RWPE2 (cell line): ENCODE results near the gene CACNA2D1.

ENCODE experiments used
- ATAC-seq: fragments of 200-7000 bp; cut with Tn5 transposase; 3 replicates; pipeline ENCODE4 v1.9.1; 2021; ENCODE audit warnings: low read depth
- DNase-seq: peaks from one replicate; pipeline ENCODE4 v3.0.0-alpha.2; 2020; ENCODE audit warnings: low spot score
- H3K27ac ChIP-seq: fragments of 450-650 bp; 2 replicates; pipeline ENCODE4 v1.5.1; 2017; ENCODE audit warnings: mild to moderate bottlenecking; ENCODE audit not compliant: poor library complexity, severe bottlenecking
- H3K27me3 ChIP-seq: fragments of 250-450 bp; sonication (Bioruptor Pico); 2 replicates; pipeline ENCODE4 v1.5.1; 2021; ENCODE audit warnings: mild to moderate bottlenecking, moderate library complexity; ENCODE audit not compliant: insufficient read depth, poor library complexity, severe bottlenecking
- H3K36me3 ChIP-seq: fragments of 250-450 bp; sonication (Bioruptor Pico); 2 replicates; pipeline ENCODE4 v1.5.1; 2020; ENCODE audit warnings: low read depth, mild to moderate bottlenecking, moderate library complexity
- H3K4me1 ChIP-seq: fragments of 250-450 bp; sonication (Bioruptor Pico); 2 replicates; pipeline ENCODE4 v1.5.1; 2021; ENCODE audit warnings: mild to moderate bottlenecking, moderate library complexity; ENCODE audit not compliant: insufficient read depth, poor library complexity, severe bottlenecking
- H3K4me3 ChIP-seq: fragments of 250-450 bp; sonication (Bioruptor Pico); 2 replicates; pipeline ENCODE4 v1.5.1; 2021; ENCODE audit warnings: mild to moderate bottlenecking, moderate library complexity; ENCODE audit not compliant: severe bottlenecking
- H3K9me3 ChIP-seq: fragments of 250-450 bp; sonication (Bioruptor Pico); 2 replicates; pipeline ENCODE4 v1.5.1; 2021; ENCODE audit warnings: mild to moderate bottlenecking, moderate library complexity; ENCODE audit not compliant: severe bottlenecking
- TF ChIP-seq, protein P1 (sequence below): fragments of 450-650 bp; IDR thresholded peaks from one replicate; pipeline ENCODE4 v1.5.1; 2017; ENCODE audit warnings: mild to moderate bottlenecking, moderate library complexity; ENCODE audit not compliant: poor library complexity, severe bottlenecking

CACNA2D1 gene

GRCh38 chr7:82234457-82235049, 209.0 kb downstream of the CACNA2D1 start:
- DNase-seq (no peak), ATAC-seq (no peak)
- no peak overlapping the region for H3K27ac ChIP-seq
- no peak overlapping the region for H3K4me3 ChIP-seq
- no peaks in the 10 kb centered on the region for H3K9me3 ChIP-seq
- no peaks in the 10 kb centered on the region for H3K4me1 ChIP-seq
- TF ChIP-seq, protein P1, sequence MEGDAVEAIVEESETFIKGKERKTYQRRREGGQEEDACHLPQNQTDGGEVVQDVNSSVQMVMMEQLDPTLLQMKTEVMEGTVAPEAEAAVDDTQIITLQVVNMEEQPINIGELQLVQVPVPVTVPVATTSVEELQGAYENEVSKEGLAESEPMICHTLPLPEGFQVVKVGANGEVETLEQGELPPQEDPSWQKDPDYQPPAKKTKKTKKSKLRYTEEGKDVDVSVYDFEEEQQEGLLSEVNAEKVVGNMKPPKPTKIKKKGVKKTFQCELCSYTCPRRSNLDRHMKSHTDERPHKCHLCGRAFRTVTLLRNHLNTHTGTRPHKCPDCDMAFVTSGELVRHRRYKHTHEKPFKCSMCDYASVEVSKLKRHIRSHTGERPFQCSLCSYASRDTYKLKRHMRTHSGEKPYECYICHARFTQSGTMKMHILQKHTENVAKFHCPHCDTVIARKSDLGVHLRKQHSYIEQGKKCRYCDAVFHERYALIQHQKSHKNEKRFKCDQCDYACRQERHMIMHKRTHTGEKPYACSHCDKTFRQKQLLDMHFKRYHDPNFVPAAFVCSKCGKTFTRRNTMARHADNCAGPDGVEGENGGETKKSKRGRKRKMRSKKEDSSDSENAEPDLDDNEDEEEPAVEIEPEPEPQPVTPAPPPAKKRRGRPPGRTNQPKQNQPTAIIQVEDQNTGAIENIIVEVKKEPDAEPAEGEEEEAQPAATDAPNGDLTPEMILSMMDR = peak; percentile 83
- peaks cover 5% of the 10 kb centered on the region for H3K27me3 ChIP-seq
- no peaks in the 10 kb centered on the region for H3K36me3 ChIP-seq

- H3K27ac ChIP-seq = no peak overlapping the region
- H3K27me3 ChIP-seq = no peaks in the 10 kb centered on the region
- no peaks in the 10 kb centered on the region for H3K36me3 ChIP-seq
- H3K4me1 ChIP-seq = no peaks in the 10 kb centered on the region
- no peak for DNase-seq
- no peak overlapping the region for H3K4me3 ChIP-seq
- TF ChIP-seq, protein P1 = no peak
- ATAC-seq = no peak
- no peaks in the 10 kb centered on the region for H3K9me3 ChIP-seq
These were observed 212.6 kb downstream of the CACNA2D1 start for GRCh38 chr7:82230811-82231581.

GRCh38 chr7:82229164-82229563, 214.4 kb downstream of the CACNA2D1 start:
- Histone ChIP-seq H3K4me3 (no peak overlapping the region), H3K36me3 (no peaks in the 10 kb centered on the region), H3K9me3 (no peaks in the 10 kb centered on the region), H3K27me3 (no peaks in the 10 kb centered on the region), H3K4me1 (no peaks in the 10 kb centered on the region), H3K27ac (no peak overlapping the region)
- DNase-seq (no peak), ATAC-seq (no peak)
- TF ChIP-seq, protein P1 = no peak

GRCh38 chr7:82226191-82226590, 217.4 kb downstream of the CACNA2D1 start:
- ATAC-seq (no peak), DNase-seq (no peak)
- H3K27ac ChIP-seq = no peak overlapping the region
- TF ChIP-seq, protein P1 = no peak
- H3K9me3 ChIP-seq = no peaks in the 10 kb centered on the region
- H3K4me1 ChIP-seq = no peaks in the 10 kb centered on the region
- H3K27me3 ChIP-seq = no peaks in the 10 kb centered on the region
- H3K4me3 ChIP-seq = no peak overlapping the region
- no peaks in the 10 kb centered on the region for H3K36me3 ChIP-seq

- H3K27ac ChIP-seq = no peak overlapping the region
- H3K9me3 ChIP-seq = no peaks in the 10 kb centered on the region
- no peaks in the 10 kb centered on the region for H3K36me3 ChIP-seq
- ATAC-seq (no peak), DNase-seq (no peak)
- TF ChIP-seq, protein P1 = no peak
- peaks cover 1% of the 10 kb centered on the region for H3K27me3 ChIP-seq
- no peak overlapping the region for H3K4me3 ChIP-seq
- no peaks in the 10 kb centered on the region for H3K4me1 ChIP-seq
These were observed 219.0 kb downstream of the CACNA2D1 start for GRCh38 chr7:82224529-82224928.
